ENCODE measurements around the gene SLC35F5.
"Not testable (repeated sequence)": the region's sequence is repeated elsewhere in the genome, so short reads cannot be mapped to it uniquely, and the experiment has no call there.

SLC35F5 gene

GRCh38 chr2:113777371-113777770, 20.9 kb upstream of the SLC35F5 start:
- TF ChIP-seq TAF1 (IDR thresholded peaks at IDR 0.05; ENCODE audit: low read depth, low read length) (no peak), PAX5 (IDR thresholded peaks at IDR 0.05; ENCODE audit: insufficient read depth, low read length, severe bottlenecking) (no peak), POU2F2 (IDR thresholded peaks at IDR 0.05; ENCODE audit: low read depth, low read length) (no peak), POLR2AphosphoS5 (IDR thresholded peaks at IDR 0.05; ENCODE audit: low read depth, low read length) (no peak), SPI1 (IDR thresholded peaks at IDR 0.05; ENCODE audit: low read depth, low read length) (no peak), POLR2A (IDR thresholded peaks at IDR 0.05; ENCODE audit: low read depth, low read length) (no peak)
- FAIRE-seq (no peak), DNase-seq (ENCODE audit: insufficient read length, low spot score) (no peak)

GRCh38 chr2:113776949-113777348, 20.5 kb upstream of the SLC35F5 start:
- no peak for TF ChIP-seq SPI1 (IDR thresholded peaks at IDR 0.05; ENCODE audit: low read depth, low read length)
- TF ChIP-seq TAF1 (IDR thresholded peaks at IDR 0.05; ENCODE audit: low read depth, low read length): no peak
- TF ChIP-seq POU2F2 (IDR thresholded peaks at IDR 0.05; ENCODE audit: low read depth, low read length): no peak
- TF ChIP-seq PAX5 (IDR thresholded peaks at IDR 0.05; ENCODE audit: insufficient read depth, low read length, severe bottlenecking): no peak
- no peak for TF ChIP-seq POLR2AphosphoS5 (IDR thresholded peaks at IDR 0.05; ENCODE audit: low read depth, low read length)
- TF ChIP-seq POLR2A (IDR thresholded peaks at IDR 0.05; ENCODE audit: low read depth, low read length): no peak
- DNase-seq (ENCODE audit: insufficient read length, low spot score): no peak
- no peak for FAIRE-seq

- FAIRE-seq; DNase-seq (ENCODE audit: insufficient read length, low spot score): not testable (repeated sequence)
These were observed 18.2 kb upstream of the SLC35F5 start for GRCh38 chr2:113774616-113775015.

- FAIRE-seq: no peak
- TF ChIP-seq PAX5 (IDR thresholded peaks at IDR 0.05; ENCODE audit: insufficient read depth, low read length, severe bottlenecking) (no peak), POU2F2 (IDR thresholded peaks at IDR 0.05; ENCODE audit: low read depth, low read length) (no peak), TAF1 (IDR thresholded peaks at IDR 0.05; ENCODE audit: low read depth, low read length) (no peak), SPI1 (IDR thresholded peaks at IDR 0.05; ENCODE audit: low read depth, low read length) (no peak), POLR2AphosphoS5 (IDR thresholded peaks at IDR 0.05; ENCODE audit: low read depth, low read length) (no peak), POLR2A (IDR thresholded peaks at IDR 0.05; ENCODE audit: low read depth, low read length) (no peak)
- DNase-seq (ENCODE audit: insufficient read length, low spot score): no peak
These were observed 14.5 kb upstream of the SLC35F5 start for GRCh38 chr2:113770929-113771328.

GRCh38 chr2:113769555-113769954, 13.1 kb upstream of the SLC35F5 start:
- no peak for TF ChIP-seq POLR2AphosphoS5 (IDR thresholded peaks at IDR 0.05; ENCODE audit: low read depth, low read length)
- no peak for TF ChIP-seq POLR2A (IDR thresholded peaks at IDR 0.05; ENCODE audit: low read depth, low read length)
- TF ChIP-seq SPI1 (IDR thresholded peaks at IDR 0.05; ENCODE audit: low read depth, low read length): no peak
- no peak for TF ChIP-seq POU2F2 (IDR thresholded peaks at IDR 0.05; ENCODE audit: low read depth, low read length)
- FAIRE-seq (no peak), DNase-seq (ENCODE audit: insufficient read length, low spot score) (no peak)

GRCh38 chr2:113768770-113769169, 12.3 kb upstream of the SLC35F5 start:
- DNase-seq (ENCODE audit: insufficient read length, low spot score) (no peak), FAIRE-seq (no peak)
- TF ChIP-seq PAX5 (IDR thresholded peaks at IDR 0.05; ENCODE audit: insufficient read depth, low read length, severe bottlenecking): no peak
- no peak for TF ChIP-seq TAF1 (IDR thresholded peaks at IDR 0.05; ENCODE audit: low read depth, low read length)
- TF ChIP-seq POLR2AphosphoS5 (IDR thresholded peaks at IDR 0.05; ENCODE audit: low read depth, low read length): no peak
- no peak for TF ChIP-seq POLR2A (IDR thresholded peaks at IDR 0.05; ENCODE audit: low read depth, low read length)
- no peak for TF ChIP-seq POU2F2 (IDR thresholded peaks at IDR 0.05; ENCODE audit: low read depth, low read length)
- TF ChIP-seq SPI1 (IDR thresholded peaks at IDR 0.05; ENCODE audit: low read depth, low read length): no peak

GRCh38 chr2:113767811-113768460, 11.5 kb upstream of the SLC35F5 start:
- DNase-seq (ENCODE audit: insufficient read length, low spot score) (no peak), FAIRE-seq (no peak)
- no peak for TF ChIP-seq POLR2AphosphoS5 (IDR thresholded peaks at IDR 0.05; ENCODE audit: low read depth, low read length)
- no peak for TF ChIP-seq SPI1 (IDR thresholded peaks at IDR 0.05; ENCODE audit: low read depth, low read length)
- TF ChIP-seq TAF1 (IDR thresholded peaks at IDR 0.05; ENCODE audit: low read depth, low read length): no peak
- TF ChIP-seq PAX5 (IDR thresholded peaks at IDR 0.05; ENCODE audit: insufficient read depth, low read length, severe bottlenecking): no peak
- no peak for TF ChIP-seq POU2F2 (IDR thresholded peaks at IDR 0.05; ENCODE audit: low read depth, low read length)
- TF ChIP-seq POLR2A (IDR thresholded peaks at IDR 0.05; ENCODE audit: low read depth, low read length): no peak

- TF ChIP-seq POLR2AphosphoS5 (IDR thresholded peaks at IDR 0.05; ENCODE audit: low read depth, low read length): no peak
- no peak for TF ChIP-seq POU2F2 (IDR thresholded peaks at IDR 0.05; ENCODE audit: low read depth, low read length)
- DNase-seq (ENCODE audit: insufficient read length, low spot score): no peak
- FAIRE-seq: no peak
These were observed 8.8 kb upstream of the SLC35F5 start for GRCh38 chr2:113765276-113765675.

GRCh38 chr2:113762377-113763118, 6.1 kb upstream of the SLC35F5 start:
- FAIRE-seq (no peak), DNase-seq (ENCODE audit: insufficient read length, low spot score) (no peak)
- TF ChIP-seq POLR2A (IDR thresholded peaks at IDR 0.05; ENCODE audit: low read depth, low read length): no peak
- TF ChIP-seq POLR2AphosphoS5 (IDR thresholded peaks at IDR 0.05; ENCODE audit: low read depth, low read length): no peak
- peak; percentile 21; the same call in 1 of the 2 replicates for TF ChIP-seq SPI1 (IDR thresholded peaks at IDR 0.05; ENCODE audit: low read depth, low read length)
- TF ChIP-seq POU2F2 (IDR thresholded peaks at IDR 0.05; ENCODE audit: low read depth, low read length): no peak

- TF ChIP-seq POLR2AphosphoS5 (IDR thresholded peaks at IDR 0.05; ENCODE audit: low read depth, low read length) (no peak), PAX5 (IDR thresholded peaks at IDR 0.05; ENCODE audit: insufficient read depth, low read length, severe bottlenecking) (no peak), POU2F2 (IDR thresholded peaks at IDR 0.05; ENCODE audit: low read depth, low read length) (no peak), SPI1 (IDR thresholded peaks at IDR 0.05; ENCODE audit: low read depth, low read length) (no peak), POLR2A (IDR thresholded peaks at IDR 0.05; ENCODE audit: low read depth, low read length) (no peak), TAF1 (IDR thresholded peaks at IDR 0.05; ENCODE audit: low read depth, low read length) (no peak)
- DNase-seq (ENCODE audit: insufficient read length, low spot score) (no peak), FAIRE-seq (no peak)
These were observed 4.0 kb upstream of the SLC35F5 start for GRCh38 chr2:113760400-113760799.
